Measurements from ENCODE around the gene OR6V1.

Gene OR6V1

GRCh38 chr7:143047326-143047725 lies 4.8 kb upstream of the OR6V1 start:
- TF ChIP-seq, protein P1, sequence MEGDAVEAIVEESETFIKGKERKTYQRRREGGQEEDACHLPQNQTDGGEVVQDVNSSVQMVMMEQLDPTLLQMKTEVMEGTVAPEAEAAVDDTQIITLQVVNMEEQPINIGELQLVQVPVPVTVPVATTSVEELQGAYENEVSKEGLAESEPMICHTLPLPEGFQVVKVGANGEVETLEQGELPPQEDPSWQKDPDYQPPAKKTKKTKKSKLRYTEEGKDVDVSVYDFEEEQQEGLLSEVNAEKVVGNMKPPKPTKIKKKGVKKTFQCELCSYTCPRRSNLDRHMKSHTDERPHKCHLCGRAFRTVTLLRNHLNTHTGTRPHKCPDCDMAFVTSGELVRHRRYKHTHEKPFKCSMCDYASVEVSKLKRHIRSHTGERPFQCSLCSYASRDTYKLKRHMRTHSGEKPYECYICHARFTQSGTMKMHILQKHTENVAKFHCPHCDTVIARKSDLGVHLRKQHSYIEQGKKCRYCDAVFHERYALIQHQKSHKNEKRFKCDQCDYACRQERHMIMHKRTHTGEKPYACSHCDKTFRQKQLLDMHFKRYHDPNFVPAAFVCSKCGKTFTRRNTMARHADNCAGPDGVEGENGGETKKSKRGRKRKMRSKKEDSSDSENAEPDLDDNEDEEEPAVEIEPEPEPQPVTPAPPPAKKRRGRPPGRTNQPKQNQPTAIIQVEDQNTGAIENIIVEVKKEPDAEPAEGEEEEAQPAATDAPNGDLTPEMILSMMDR (IDR thresholded peaks at IDR 0.05; ENCODE audit: borderline replicate concordance, control extremely low read depth, extremely low read depth, insufficient read depth, missing control alignments) = no peak

DNA sequence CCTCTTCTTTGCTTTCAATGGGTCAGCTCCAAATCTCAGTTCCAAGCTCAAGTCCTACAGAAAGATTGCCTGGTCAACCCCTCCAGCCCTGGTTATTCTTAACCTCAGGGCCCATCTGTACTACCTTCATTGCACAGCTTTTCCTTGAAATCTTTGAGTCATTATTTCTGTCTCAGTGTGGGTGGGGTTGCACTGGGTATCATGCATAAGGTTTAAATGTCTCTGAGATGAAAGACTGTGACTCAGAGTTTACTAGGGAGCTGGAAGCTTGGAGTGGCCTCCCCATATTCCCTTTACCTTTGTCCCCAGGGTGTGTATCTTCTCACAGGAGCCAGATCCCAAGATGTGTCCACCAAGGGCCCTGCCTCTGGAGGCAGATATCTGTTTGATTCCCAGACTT lies 3.3 kb upstream of the OR6V1 start:
- no peak for DNase-seq (ENCODE audit: low spot score)
- TF ChIP-seq, protein P1 (IDR thresholded peaks at IDR 0.05; ENCODE audit: borderline replicate concordance, control extremely low read depth, extremely low read depth, insufficient read depth, missing control alignments) = no peak
- in situ Hi-C loops (cut with MboI; ENCODE audit: low sequenced_read_pairs, unreplicated experiment) = no loop called here

More at GRCh38 chr7:143047326-143047725, 4.8 kb upstream of the OR6V1 start:
- in situ Hi-C loops (cut with MboI; ENCODE audit: low sequenced_read_pairs, unreplicated experiment) = no loop called here
- DNase-seq (ENCODE audit: low spot score) = no peak

DNA sequence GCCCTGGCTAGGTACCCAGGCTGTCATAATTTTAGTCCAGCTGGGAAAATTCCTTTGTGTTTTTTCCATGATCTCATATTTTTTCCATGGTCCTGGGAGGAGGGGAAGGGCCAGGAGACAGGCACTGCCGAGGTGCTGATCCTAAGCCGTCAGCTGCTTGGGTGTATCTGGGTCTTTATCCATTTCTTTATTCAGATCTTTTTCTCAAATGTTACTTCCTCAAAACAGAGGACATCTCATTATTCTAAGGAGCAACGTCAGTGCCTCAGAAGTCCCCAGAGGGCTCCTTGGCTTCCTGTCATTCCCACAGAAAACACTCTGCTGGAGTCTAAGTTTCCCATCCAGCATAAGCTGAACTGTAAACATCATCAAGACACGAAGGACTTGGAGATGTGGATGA lies 2.8 kb upstream of the OR6V1 start:
- DNase-seq (ENCODE audit: low spot score) = no peak
- TF ChIP-seq, protein P1 (IDR thresholded peaks at IDR 0.05; ENCODE audit: borderline replicate concordance, control extremely low read depth, extremely low read depth, insufficient read depth, missing control alignments) = no peak
- in situ Hi-C loops (cut with MboI; ENCODE audit: low sequenced_read_pairs, unreplicated experiment) = no loop called here

GRCh38 chr7:143050931-143051330 lies 1.2 kb upstream of the OR6V1 start:
- no peak for DNase-seq (ENCODE audit: low spot score)
- in situ Hi-C loops (cut with MboI; ENCODE audit: low sequenced_read_pairs, unreplicated experiment) = no loop called here

DNA sequence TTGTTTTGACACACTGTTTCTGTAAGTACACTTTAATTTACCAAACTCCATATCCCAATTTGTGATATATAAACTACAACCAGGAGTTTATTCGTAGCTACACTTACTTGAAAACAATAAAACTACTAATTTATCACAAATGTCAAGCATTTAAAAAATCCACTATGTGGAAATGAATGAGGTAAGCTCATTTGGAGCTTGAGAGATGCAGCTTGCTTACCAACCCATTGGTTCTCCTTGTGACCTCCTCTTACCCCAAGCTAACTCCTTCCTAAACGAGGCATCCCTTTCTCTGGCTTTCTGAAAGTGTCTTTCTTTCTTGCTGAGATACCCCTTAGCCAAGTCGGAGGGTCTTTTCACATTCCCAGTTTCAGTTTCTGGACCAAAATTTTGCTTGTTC lies 2.5 kb downstream of the OR6V1 start:
- in situ Hi-C loops (cut with MboI; ENCODE audit: low sequenced_read_pairs, unreplicated experiment) = no loop called here
- TF ChIP-seq, protein P1 (IDR thresholded peaks at IDR 0.05; ENCODE audit: borderline replicate concordance, control extremely low read depth, extremely low read depth, insufficient read depth, missing control alignments) = no peak

More at GRCh38 chr7:143050931-143051330, 1.2 kb upstream of the OR6V1 start:
- TF ChIP-seq, protein P1 (IDR thresholded peaks at IDR 0.05; ENCODE audit: borderline replicate concordance, control extremely low read depth, extremely low read depth, insufficient read depth, missing control alignments) = no peak

GRCh38 chr7:143055754-143056153 lies 3.6 kb downstream of the OR6V1 start:
- DNase-seq (ENCODE audit: low spot score) = no peak
- in situ Hi-C loops (cut with MboI; ENCODE audit: low sequenced_read_pairs, unreplicated experiment) = no loop called here
- TF ChIP-seq, protein P1 (IDR thresholded peaks at IDR 0.05; ENCODE audit: borderline replicate concordance, control extremely low read depth, extremely low read depth, insufficient read depth, missing control alignments) = no peak

More for the DNA sequence above, 2.5 kb downstream of the OR6V1 start:
- DNase-seq (ENCODE audit: low spot score) = no peak

- DNase-seq (ENCODE audit: low spot score) = no peak
- TF ChIP-seq, protein P1 (IDR thresholded peaks at IDR 0.05; ENCODE audit: borderline replicate concordance, control extremely low read depth, extremely low read depth, insufficient read depth, missing control alignments) = no peak
- in situ Hi-C loops (cut with MboI; ENCODE audit: low sequenced_read_pairs, unreplicated experiment) = no loop called here
These were observed 11.6 kb downstream of the OR6V1 start for GRCh38 chr7:143063741-143064140.
